Measurements from ENCODE around the gene GPX4. TPM values are rescaled to one million over a fixed set of nuclear protein-coding genes. Genes with fewer than 3 reads are reported as not detected.

Gene GPX4
- total and polyA plus RNA-seq, 2 donors (not counting 3 experiments of a cell fraction or from before 2014, with no cell fraction given), result 469 to 1,136 TPM

GRCh38 chr19:1151917-1152587 is 48.3 kb downstream of the GPX4 start:
- peaks cover 3% of the 10 kb centered on the region for H3K4me1 ChIP-seq (ENCODE audit: control insufficient read depth, extremely low read depth, insufficient read depth, low read length)
- H3K79me2 ChIP-seq (ENCODE audit: control insufficient read depth, insufficient read depth, low read length), result no peaks in the 10 kb centered on the region
- dilution Hi-C loops (cut with MboI; ENCODE audit: extremely low pct_ligation_motif_present, low sequenced_read_pairs), result no loop called here
- no peaks in the 10 kb centered on the region for H3K9me1 ChIP-seq (replicated peaks; ENCODE audit: control insufficient read depth, extremely low read depth, insufficient read depth, low read length)
- no peaks in the 10 kb centered on the region for H3K27me3 ChIP-seq (ENCODE audit: control insufficient read depth in 2 of 2, insufficient read depth in 2 of 2, low read length in 2 of 2)
- no peak for DNase-seq (ENCODE audit: low read depth, low spot score)
- no peak overlapping the region for H3K27ac ChIP-seq (ENCODE audit: insufficient read depth, low read depth, low read length)
- no peaks in the 10 kb centered on the region for H3K9me3 ChIP-seq (replicated peaks; ENCODE audit: control insufficient read depth, insufficient read depth, low read length)
- no TSS peak for BruUV-seq (replicated peaks)
- intact Hi-C loops (cut with micrococcal nuclease), result no loop called here
- H2AFZ ChIP-seq (ENCODE audit: low read depth, low read length), result no peak overlapping the region
- H3K9ac ChIP-seq (replicated peaks; ENCODE audit: extremely low read depth, insufficient read depth, low read length), result no peak overlapping the region
- ChIA-PET POLR2A (no interaction called here), CTCF (no interaction called here)
- H4K20me1 ChIP-seq (replicated peaks; ENCODE audit: control insufficient read depth, extremely low read depth, insufficient read depth, low read length), result no peaks in the 10 kb centered on the region
- TF ChIP-seq EZH2 (IDR thresholded peaks at IDR 0.05; ENCODE audit: borderline replicate concordance, low read depth, low read length, severe bottlenecking) (no peak), FOS (IDR thresholded peaks at IDR 0.05; ENCODE audit: borderline replicate concordance, insufficient read depth, low read length) (no peak), POLR2A (IDR thresholded peaks at IDR 0.05; ENCODE audit: low read depth, low read length) (no peak), MAX (IDR thresholded peaks at IDR 0.05; ENCODE audit: insufficient read depth, insufficient read length) (no peak), GATA2 (IDR thresholded peaks at IDR 0.05; ENCODE audit: insufficient read depth, insufficient read length, low read depth, low read length) (no peak), POLR2AphosphoS5 (IDR thresholded peaks at IDR 0.05; ENCODE audit: insufficient read depth, low read depth, low read length) (no peak), JUN (IDR thresholded peaks at IDR 0.05; ENCODE audit: borderline replicate concordance, insufficient read depth, insufficient read length, low read depth) (no peak), CTCF (IDR thresholded peaks at IDR 0.05; ENCODE audit: extremely low read depth in 1 of 2, insufficient read depth in 1 of 2, low read depth in 1 of 2, low read length in 2 of 2) (no peak), MYC (IDR thresholded peaks at IDR 0.05; ENCODE audit: low read depth, low read length) (no peak)
- no peak for FAIRE-seq
- no peak overlapping the region for H3K4me3 ChIP-seq (replicated peaks in 1 of 3; ENCODE audit: insufficient read depth in 1 of 3, low read depth in 1 of 3, low read length in 3 of 3)
- peaks cover 0 to 19% of the 10 kb centered on the region in 2 experiments for H3K36me3 ChIP-seq (ENCODE audit: control insufficient read depth in 2 of 2, extremely low read depth in 1 of 2, insufficient read depth in 2 of 2, low read length in 2 of 2)
- H3K4me2 ChIP-seq (ENCODE audit: insufficient read depth, low read length), result no peak overlapping the region

All from endothelial cell of umbilical vein (primary cell).